Liver (tissue), 9 donors: ENCODE data around the gene UQCC3. TPM values are rescaled to one million over a fixed set of nuclear protein-coding genes. Genes with fewer than 3 reads are reported as not detected.

Experiments
- DNase-seq: peaks from one replicate; pipeline ENCODE4 v3.0.0-alpha.2; 2017; ENCODE audit warnings: low spot score
- H3K27ac ChIP-seq, 2 donors: one replicate each; pipeline ENCODE4 v1.7.0; 2013; ENCODE audit warnings: inconsistent platforms in 2 of 2, low read length in 2 of 2, control low read depth in 1 of 2, low read depth in 1 of 2, mild to moderate bottlenecking in 1 of 2
- H3K27me3 ChIP-seq, 4 donors: one replicate each; pipeline versions ENCODE4 v1.6.1 to v1.7.0; 2013; ENCODE audit warnings: low read length in 3 of 4, inconsistent platforms in 1 of 4, mild to moderate bottlenecking in 1 of 4, moderate library complexity in 1 of 4; ENCODE audit not compliant: control insufficient read depth in 4 of 4, insufficient read depth in 4 of 4
- H3K36me3 ChIP-seq, 4 donors: one replicate each; pipeline versions ENCODE4 v1.6.1 to v1.7.0; 2013; ENCODE audit warnings: low read length in 3 of 4, mild to moderate bottlenecking in 3 of 4, low read depth in 1 of 4, moderate library complexity in 1 of 4; ENCODE audit not compliant: control insufficient read depth in 4 of 4, insufficient read depth in 3 of 4
- H3K4me1 ChIP-seq, 4 donors: one replicate each; pipeline versions ENCODE4 v1.6.1 to v1.7.0; 2013; ENCODE audit warnings: low read length in 3 of 4, mild to moderate bottlenecking in 3 of 4, moderate library complexity in 1 of 4; ENCODE audit not compliant: control insufficient read depth in 4 of 4, insufficient read depth in 4 of 4
- H3K4me3 ChIP-seq, 3 donors: one replicate each; pipeline versions ENCODE4 v1.6.1 to v1.7.0; 2013; ENCODE audit warnings: low read length in 3 of 3, control low read depth in 1 of 3, low read depth in 1 of 3, mild to moderate bottlenecking in 1 of 3
- H3K9ac ChIP-seq, 2 donors: one replicate each; pipeline ENCODE4 v1.7.0; 2013; ENCODE audit warnings: low read length in 2 of 2, mild to moderate bottlenecking in 2 of 2, moderate library complexity in 2 of 2, control low read depth in 1 of 2, low read depth in 1 of 2
- H3K9me3 ChIP-seq, 4 donors: one replicate each; pipeline versions ENCODE4 v1.6.1 to v1.7.0; 2013; ENCODE audit warnings: low read length in 3 of 4; ENCODE audit not compliant: control insufficient read depth in 4 of 4
- ATF3 ChIP-seq: IDR thresholded peaks from 2 replicates; pipeline ENCODE4 v1.6.1; 2016; ENCODE audit warnings: antibody characterized with exemption
- EGR1 ChIP-seq, 2 donors: IDR thresholded peaks; 2 replicates each; pipeline ENCODE4 v1.6.1; 2016 to 2018; ENCODE audit warnings: antibody characterized with exemption in 2 of 2, low read depth in 2 of 2
- FOXA1 ChIP-seq: IDR thresholded peaks from 2 replicates; pipeline ENCODE4 v1.6.1; 2016; ENCODE audit warnings: antibody characterized with exemption
- FOXA2 ChIP-seq: IDR thresholded peaks from 2 replicates; pipeline ENCODE4 v1.6.1; 2016; ENCODE audit warnings: antibody characterized with exemption
- GABPA ChIP-seq, 2 donors: IDR thresholded peaks in 1 of 2; conservative IDR thresholded peaks in 1 of 2; 2 replicates each; pipeline ENCODE4 v1.6.1; 2016; ENCODE audit warnings: antibody characterized with exemption in 2 of 2, mild to moderate bottlenecking in 1 of 2, moderate library complexity in 1 of 2
- HNF4A ChIP-seq, 2 donors: conservative IDR thresholded peaks; 2 replicates each; pipeline ENCODE4 v1.6.1; 2016; ENCODE audit warnings: antibody characterized with exemption in 2 of 2, mild to moderate bottlenecking in 2 of 2
- HNF4G ChIP-seq: IDR thresholded peaks from 2 replicates; pipeline ENCODE4 v1.6.1; 2016; ENCODE audit warnings: antibody characterized with exemption
- JUND ChIP-seq, 2 donors: IDR thresholded peaks; 2 replicates each; pipeline ENCODE4 v1.6.1; 2016; ENCODE audit warnings: antibody characterized with exemption in 2 of 2
- NR2F2 ChIP-seq: IDR thresholded peaks from 2 replicates; pipeline ENCODE4 v1.6.1; 2016; ENCODE audit warnings: antibody characterized with exemption
- RAD21 ChIP-seq, 2 donors: IDR thresholded peaks; 2 replicates each; pipeline ENCODE4 v1.6.1; 2016; ENCODE audit warnings: antibody characterized with exemption in 2 of 2, mild to moderate bottlenecking in 2 of 2
- RXRA ChIP-seq, 2 donors: IDR thresholded peaks; 2 replicates each; pipeline ENCODE4 v1.6.1; 2017 to 2018; ENCODE audit warnings: antibody characterized with exemption in 2 of 2, mild to moderate bottlenecking in 1 of 2
- SP1 ChIP-seq: IDR thresholded peaks from 2 replicates; pipeline ENCODE4 v1.6.1; 2018; ENCODE audit warnings: antibody characterized with exemption, mild to moderate bottlenecking
- TAF1 ChIP-seq: conservative IDR thresholded peaks from 2 replicates; pipeline ENCODE4 v1.6.1; 2016; ENCODE audit warnings: antibody characterized with exemption, mild to moderate bottlenecking
- YY1 ChIP-seq: IDR thresholded peaks from 2 replicates; pipeline ENCODE4 v1.6.1; 2016; ENCODE audit warnings: antibody characterized with exemption, mild to moderate bottlenecking
- WGBS: extraction: QIAGEN DNeasy Blood & Tissue Kit; methylation state at CpG from one replicate; pipeline ENCODE4 v1.1.7; 2013; 5-methylcytosine and 5-hydroxymethylcytosine counted together
- polyA plus RNA-seq, 2 donors: library from polyadenylated mRNA; stranded (reverse) in 1 of 2; unstranded in 1 of 2; fragments of 200-250 nt in 1 of 2; fragments of >200 nt in 1 of 2; fragmentation: Nextera tagmentation in 1 of 2; extraction: Ambion mirVana in 1 of 2; gene quantifications; one replicate each; pipeline versions ENCODE4 v1.2.1 to v1.2.3, GENCODE V29; 2013 to 2015
- total RNA-seq, 2 donors: library from RNA; depleted of rRNA; stranded (reverse); fragments of >200 nt; gene quantifications; one replicate each; pipeline ENCODE4 v1.2.3, GENCODE V29; 2014
- TF ChIP-seq, protein P1 (sequence below): IDR thresholded peaks from 2 replicates; pipeline ENCODE4 v1.6.1; 2016; ENCODE audit warnings: antibody characterized with exemption, mild to moderate bottlenecking
- TF ChIP-seq, protein P2 (sequence below): IDR thresholded peaks from 2 replicates; pipeline ENCODE4 v1.6.1; 2016; ENCODE audit warnings: antibody characterized with exemption
- TF ChIP-seq, protein P3 (sequence below): IDR thresholded peaks from 2 replicates; pipeline ENCODE4 v1.6.1; 2016; ENCODE audit warnings: antibody characterized with exemption
- TF ChIP-seq, protein P4 (sequence below): fragments of 150-350 bp; IDR thresholded peaks from 2 replicates; pipeline ENCODE4 v1.5.1; 2017; ENCODE audit warnings: improper control_type of control experiment, low read depth, low read length; ENCODE audit not compliant: missing input control
- donor health status: healthy.
- donor health status: healthy.
- donor health status: healthy.
- donor health status: healthy.
- donor health status: healthy.

Gene UQCC3
- total and polyA plus RNA-seq, 4 donors: 2.9 to 12.2 (median 6.6) TPM

DNA sequence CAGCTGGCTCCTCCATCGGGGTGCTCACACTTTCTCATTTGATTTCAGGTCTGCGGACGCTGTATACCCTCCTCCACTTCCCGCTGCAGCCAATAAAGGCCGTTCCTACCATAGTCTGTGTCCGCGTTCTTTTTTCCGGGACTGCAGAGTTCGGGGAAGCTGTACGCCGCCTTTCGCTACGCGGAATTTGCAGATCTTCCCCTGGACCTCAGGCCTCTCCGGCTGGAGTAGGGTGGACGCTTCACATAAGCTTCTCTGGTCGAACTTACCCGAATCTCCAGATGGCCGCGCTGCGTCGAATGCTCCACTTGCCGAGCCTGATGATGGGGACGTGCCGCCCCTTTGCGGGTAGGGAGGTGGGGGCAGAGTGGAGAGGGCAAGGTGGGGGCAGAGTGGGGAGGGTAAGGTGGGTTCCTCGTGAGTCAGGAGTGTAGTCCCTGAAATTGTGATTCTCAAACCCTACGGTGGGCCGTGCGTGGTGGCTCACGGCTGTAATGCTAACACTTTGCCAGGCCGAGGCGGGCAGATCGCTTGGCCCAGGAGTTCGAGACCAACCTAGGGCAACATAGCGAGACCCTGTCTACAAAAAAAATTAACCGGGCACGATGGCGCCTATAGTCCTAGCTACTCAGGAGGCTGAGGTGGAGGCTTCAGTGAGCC, 5.7 kb upstream of the UQCC3 start:
- Histone ChIP-seq H3K27ac (peak overlapping the region; percentile 85 to 89), H3K9ac (peak overlapping the region; percentile 68 to 90), H3K4me3 (peak overlapping the region; percentile 82 to 97 (median 96)), H3K27me3 (no peaks in the 10 kb centered on the region), H3K4me1 (peaks cover 13 to 38% (median 29%) of the 10 kb centered on the region in 4 donors), H3K9me3 (no peaks in the 10 kb centered on the region), H3K36me3 (peaks cover 3 to 10% (median 6%) of the 10 kb centered on the region in 4 donors)
- 5% methylated on average over 39 of the region's 39 CpGs for WGBS
- TF ChIP-seq SP1 (no peak), GABPA (IDR thresholded peaks at IDR 0.05 in 1 of 2, conservative IDR thresholded peaks at IDR 0.05 in 1 of 2) (no peak), TAF1 (no peak), YY1 (no peak), JUND (IDR thresholded peaks at IDR 0.05) (no peak), HNF4G (no peak), ATF3 (no peak), FOXA1 (no peak), EGR1 (IDR thresholded peaks at IDR 0.05; ENCODE audit: low read depth in 2 of 2) (no peak), FOXA2 (no peak)
- TF ChIP-seq, protein P1, sequence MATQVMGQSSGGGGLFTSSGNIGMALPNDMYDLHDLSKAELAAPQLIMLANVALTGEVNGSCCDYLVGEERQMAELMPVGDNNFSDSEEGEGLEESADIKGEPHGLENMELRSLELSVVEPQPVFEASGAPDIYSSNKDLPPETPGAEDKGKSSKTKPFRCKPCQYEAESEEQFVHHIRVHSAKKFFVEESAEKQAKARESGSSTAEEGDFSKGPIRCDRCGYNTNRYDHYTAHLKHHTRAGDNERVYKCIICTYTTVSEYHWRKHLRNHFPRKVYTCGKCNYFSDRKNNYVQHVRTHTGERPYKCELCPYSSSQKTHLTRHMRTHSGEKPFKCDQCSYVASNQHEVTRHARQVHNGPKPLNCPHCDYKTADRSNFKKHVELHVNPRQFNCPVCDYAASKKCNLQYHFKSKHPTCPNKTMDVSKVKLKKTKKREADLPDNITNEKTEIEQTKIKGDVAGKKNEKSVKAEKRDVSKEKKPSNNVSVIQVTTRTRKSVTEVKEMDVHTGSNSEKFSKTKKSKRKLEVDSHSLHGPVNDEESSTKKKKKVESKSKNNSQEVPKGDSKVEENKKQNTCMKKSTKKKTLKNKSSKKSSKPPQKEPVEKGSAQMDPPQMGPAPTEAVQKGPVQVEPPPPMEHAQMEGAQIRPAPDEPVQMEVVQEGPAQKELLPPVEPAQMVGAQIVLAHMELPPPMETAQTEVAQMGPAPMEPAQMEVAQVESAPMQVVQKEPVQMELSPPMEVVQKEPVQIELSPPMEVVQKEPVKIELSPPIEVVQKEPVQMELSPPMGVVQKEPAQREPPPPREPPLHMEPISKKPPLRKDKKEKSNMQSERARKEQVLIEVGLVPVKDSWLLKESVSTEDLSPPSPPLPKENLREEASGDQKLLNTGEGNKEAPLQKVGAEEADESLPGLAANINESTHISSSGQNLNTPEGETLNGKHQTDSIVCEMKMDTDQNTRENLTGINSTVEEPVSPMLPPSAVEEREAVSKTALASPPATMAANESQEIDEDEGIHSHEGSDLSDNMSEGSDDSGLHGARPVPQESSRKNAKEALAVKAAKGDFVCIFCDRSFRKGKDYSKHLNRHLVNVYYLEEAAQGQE: no peak
- TF ChIP-seq, protein P2, sequence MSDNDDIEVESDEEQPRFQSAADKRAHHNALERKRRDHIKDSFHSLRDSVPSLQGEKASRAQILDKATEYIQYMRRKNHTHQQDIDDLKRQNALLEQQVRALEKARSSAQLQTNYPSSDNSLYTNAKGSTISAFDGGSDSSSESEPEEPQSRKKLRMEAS: no peak
- DNase-seq: no peak

GRCh38 chr11:62666259-62666926, 5.1 kb upstream of the UQCC3 start:
- H3K4me3 ChIP-seq: peak overlapping the region; percentile 82 to 97 (median 96)
- H3K9me3 ChIP-seq: no peaks in the 10 kb centered on the region
- DNase-seq: no peak
- H3K4me1 ChIP-seq: peaks cover 15 to 45% (median 32%) of the 10 kb centered on the region in 4 donors
- peak overlapping the region; percentile 85 to 89 for H3K27ac ChIP-seq
- WGBS: 67% methylated on average over 16 of the region's 16 CpGs
- peak overlapping the region; percentile 24 to 90 for H3K9ac ChIP-seq
- H3K27me3 ChIP-seq: no peaks in the 10 kb centered on the region
- H3K36me3 ChIP-seq: peaks cover 3 to 10% (median 6%) of the 10 kb centered on the region in 4 donors
- TF ChIP-seq YY1: no peak
- TF ChIP-seq HNF4G: no peak
- TF ChIP-seq, protein P3, sequence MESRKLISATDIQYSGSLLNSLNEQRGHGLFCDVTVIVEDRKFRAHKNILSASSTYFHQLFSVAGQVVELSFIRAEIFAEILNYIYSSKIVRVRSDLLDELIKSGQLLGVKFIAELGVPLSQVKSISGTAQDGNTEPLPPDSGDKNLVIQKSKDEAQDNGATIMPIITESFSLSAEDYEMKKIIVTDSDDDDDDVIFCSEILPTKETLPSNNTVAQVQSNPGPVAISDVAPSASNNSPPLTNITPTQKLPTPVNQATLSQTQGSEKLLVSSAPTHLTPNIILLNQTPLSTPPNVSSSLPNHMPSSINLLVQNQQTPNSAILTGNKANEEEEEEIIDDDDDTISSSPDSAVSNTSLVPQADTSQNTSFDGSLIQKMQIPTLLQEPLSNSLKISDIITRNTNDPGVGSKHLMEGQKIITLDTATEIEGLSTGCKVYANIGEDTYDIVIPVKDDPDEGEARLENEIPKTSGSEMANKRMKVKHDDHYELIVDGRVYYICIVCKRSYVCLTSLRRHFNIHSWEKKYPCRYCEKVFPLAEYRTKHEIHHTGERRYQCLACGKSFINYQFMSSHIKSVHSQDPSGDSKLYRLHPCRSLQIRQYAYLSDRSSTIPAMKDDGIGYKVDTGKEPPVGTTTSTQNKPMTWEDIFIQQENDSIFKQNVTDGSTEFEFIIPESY: no peak
- no peak for TF ChIP-seq GABPA (IDR thresholded peaks at IDR 0.05 in 1 of 2, conservative IDR thresholded peaks at IDR 0.05 in 1 of 2)
- TF ChIP-seq HNF4A (conservative IDR thresholded peaks at IDR 0.05): no peak
- TF ChIP-seq RXRA (IDR thresholded peaks at IDR 0.05): no peak
- TF ChIP-seq, protein P1: no peak
- TF ChIP-seq SP1: no peak
- no peak for TF ChIP-seq NR2F2
- TF ChIP-seq TAF1: no peak
- TF ChIP-seq FOXA2: no peak
- TF ChIP-seq FOXA1: no peak
- no peak for TF ChIP-seq JUND (IDR thresholded peaks at IDR 0.05)
- no peak for TF ChIP-seq EGR1 (IDR thresholded peaks at IDR 0.05; ENCODE audit: low read depth in 2 of 2)
- no peak for TF ChIP-seq RAD21 (IDR thresholded peaks at IDR 0.05)
- TF ChIP-seq ATF3: no peak
- TF ChIP-seq, protein P4, sequence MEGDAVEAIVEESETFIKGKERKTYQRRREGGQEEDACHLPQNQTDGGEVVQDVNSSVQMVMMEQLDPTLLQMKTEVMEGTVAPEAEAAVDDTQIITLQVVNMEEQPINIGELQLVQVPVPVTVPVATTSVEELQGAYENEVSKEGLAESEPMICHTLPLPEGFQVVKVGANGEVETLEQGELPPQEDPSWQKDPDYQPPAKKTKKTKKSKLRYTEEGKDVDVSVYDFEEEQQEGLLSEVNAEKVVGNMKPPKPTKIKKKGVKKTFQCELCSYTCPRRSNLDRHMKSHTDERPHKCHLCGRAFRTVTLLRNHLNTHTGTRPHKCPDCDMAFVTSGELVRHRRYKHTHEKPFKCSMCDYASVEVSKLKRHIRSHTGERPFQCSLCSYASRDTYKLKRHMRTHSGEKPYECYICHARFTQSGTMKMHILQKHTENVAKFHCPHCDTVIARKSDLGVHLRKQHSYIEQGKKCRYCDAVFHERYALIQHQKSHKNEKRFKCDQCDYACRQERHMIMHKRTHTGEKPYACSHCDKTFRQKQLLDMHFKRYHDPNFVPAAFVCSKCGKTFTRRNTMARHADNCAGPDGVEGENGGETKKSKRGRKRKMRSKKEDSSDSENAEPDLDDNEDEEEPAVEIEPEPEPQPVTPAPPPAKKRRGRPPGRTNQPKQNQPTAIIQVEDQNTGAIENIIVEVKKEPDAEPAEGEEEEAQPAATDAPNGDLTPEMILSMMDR: no peak
